HEK293T (cell line): ENCODE data around the gene ABLIM2.

ENCODE experiments used
- CTCF ChIA-PET: fragments of 350-600 bp; formaldehyde crosslinking; extraction: SDS; loops from one replicate; lab custom pipeline; 2021; ENCODE audit warnings: antibody characterized with exemption, inconsistent platforms; lab: Yijun Ruan, JAX
- POLR2A ChIA-PET: fragments of 350-600 bp; formaldehyde crosslinking; extraction: SDS; loops from one replicate; lab custom pipeline; 2020; ENCODE audit warnings: antibody characterized with exemption, inconsistent platforms; lab: Yijun Ruan, JAX
- DNase-seq: peaks from one replicate; pipeline ENCODE4 v3.0.0; 2012; ENCODE audit warnings: mixed read lengths; ENCODE audit errors: extremely low spot score
- ARNT ChIP-seq: fragments of 450-650 bp; IDR thresholded peaks from 2 replicates; pipeline ENCODE4 v1.6.1; 2017; ENCODE audit warnings: mild to moderate bottlenecking
- BHLHE40 ChIP-seq: fragments of 450-650 bp; IDR thresholded peaks from 2 replicates; pipeline ENCODE4 v1.6.1; 2016; ENCODE audit warnings: mild to moderate bottlenecking, moderate library complexity, borderline replicate concordance
- CTBP1 ChIP-seq: fragments of 450-650 bp; IDR thresholded peaks from 2 replicates; pipeline ENCODE4 v1.6.1; 2016; ENCODE audit warnings: borderline replicate concordance
- ELF4 ChIP-seq: fragments of 450-650 bp; IDR thresholded peaks from 2 replicates; pipeline ENCODE4 v1.6.1; 2017; ENCODE audit warnings: antibody characterized with exemption
- FOXA1 ChIP-seq: fragments of 450-650 bp; IDR thresholded peaks from 2 replicates; pipeline ENCODE4 v1.6.1; 2016; ENCODE audit warnings: mild to moderate bottlenecking
- FOXK2 ChIP-seq: fragments of 450-650 bp; IDR thresholded peaks from 2 replicates; pipeline ENCODE4 v1.6.1; 2016; ENCODE audit warnings: mild to moderate bottlenecking
- FOXM1 ChIP-seq: fragments of 450-650 bp; IDR thresholded peaks from 2 replicates; pipeline ENCODE4 v1.6.1; 2017; ENCODE audit warnings: mild to moderate bottlenecking, borderline replicate concordance
- HDGF ChIP-seq: fragments of 450-650 bp; IDR thresholded peaks from 2 replicates; pipeline ENCODE4 v1.6.1; 2017; ENCODE audit warnings: antibody characterized with exemption, borderline replicate concordance
- L3MBTL2 ChIP-seq: fragments of 450-650 bp; conservative IDR thresholded peaks from 2 replicates; pipeline ENCODE4 v1.6.1; 2016; ENCODE audit warnings: mild to moderate bottlenecking
- LEF1 ChIP-seq: fragments of 450-650 bp; IDR thresholded peaks from 2 replicates; pipeline ENCODE4 v1.6.1; 2017; ENCODE audit warnings: mild to moderate bottlenecking, borderline replicate concordance
- NFRKB ChIP-seq: fragments of 450-650 bp; IDR thresholded peaks from 2 replicates; pipeline ENCODE4 v1.6.1; 2016; ENCODE audit warnings: mild to moderate bottlenecking, moderate library complexity
- PKNOX1 ChIP-seq: fragments of 450-650 bp; IDR thresholded peaks from 2 replicates; pipeline ENCODE4 v1.6.1; 2016
- SP1 ChIP-seq: fragments of 450-650 bp; IDR thresholded peaks from 2 replicates; pipeline ENCODE4 v1.6.1; 2017
- SUZ12 ChIP-seq: fragments of 450-650 bp; IDR thresholded peaks from 2 replicates; pipeline ENCODE4 v1.6.1; 2016; ENCODE audit warnings: mild to moderate bottlenecking
- TARDBP ChIP-seq: fragments of 450-650 bp; IDR thresholded peaks from 2 replicates; pipeline ENCODE4 v1.6.1; 2016
- ZNF384 ChIP-seq: fragments of 450-650 bp; IDR thresholded peaks from 2 replicates; pipeline ENCODE4 v1.6.1; 2016

The ABLIM2 gene

GRCh38 chr4:8019396-8020365, 138.9 kb downstream of the ABLIM2 start:
- TF ChIP-seq LEF1 (no peak), SUZ12 (no peak), CTBP1 (no peak), FOXK2 (no peak), ZNF384 (no peak), NFRKB (no peak), HDGF (no peak), ARNT (no peak), PKNOX1 (no peak), FOXA1 (no peak), SP1 (no peak), ELF4 (no peak), L3MBTL2 (no peak), BHLHE40 (no peak), TARDBP (no peak), FOXM1 (no peak)
- CTCF ChIA-PET = no interaction called here
- DNase-seq = no peak
- POLR2A ChIA-PET = no interaction called here

- ChIA-PET CTCF (no interaction called here), POLR2A (no interaction called here)
- TF ChIP-seq LEF1 (no peak), L3MBTL2 (no peak), FOXK2 (no peak), HDGF (no peak), TARDBP (no peak), ZNF384 (no peak), BHLHE40 (no peak), CTBP1 (no peak), PKNOX1 (no peak), ARNT (no peak), FOXM1 (no peak), ELF4 (no peak)
- DNase-seq = no peak
These were observed 142.1 kb downstream of the ABLIM2 start for GRCh38 chr4:8016527-8016926.

GRCh38 chr4:8015512-8015911, 143.1 kb downstream of the ABLIM2 start:
- POLR2A ChIA-PET = no interaction called here

GRCh38 chr4:8013976-8014726, 144.5 kb downstream of the ABLIM2 start:
- ChIA-PET POLR2A (no interaction called here), CTCF (interaction anchor here (0.5 kb wide), 1 partner anchor 18 kb away, joined by 3 read pairs; no protein-coding TSS in a partner anchor)
- no peak for DNase-seq
- TF ChIP-seq FOXM1 (no peak), NFRKB (no peak), PKNOX1 (no peak), LEF1 (no peak), FOXK2 (no peak), L3MBTL2 (no peak), HDGF (no peak), FOXA1 (no peak), SP1 (no peak), SUZ12 (no peak), ZNF384 (no peak), BHLHE40 (no peak), ELF4 (no peak), TARDBP (no peak)

More at GRCh38 chr4:8015512-8015911, 143.1 kb downstream of the ABLIM2 start:
- DNase-seq = peak; percentile 53
- CTCF ChIA-PET = interaction anchor here (0.7 kb wide), 2 partner anchors 45 to 48 kb away, joined by 3 to 4 read pairs; no protein-coding TSS in a partner anchor
- no peak for TF ChIP-seq ARNT

DNA sequence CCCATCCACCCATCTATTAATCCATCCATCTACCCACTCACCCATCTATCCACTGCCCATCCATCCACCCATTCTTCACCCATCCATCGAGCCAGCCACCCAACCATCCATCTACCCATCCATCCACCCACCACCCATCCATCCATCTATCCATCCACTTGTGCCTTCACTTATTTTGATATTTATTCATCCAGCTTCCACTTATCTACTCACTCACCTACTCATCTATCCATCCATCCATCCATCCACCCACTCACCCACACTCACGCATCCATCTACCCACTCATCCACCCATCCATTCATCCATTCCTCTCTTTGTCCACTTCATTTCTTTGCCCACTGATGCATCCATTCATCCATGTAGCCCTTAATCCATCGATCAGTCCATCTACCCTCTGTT, 146.1 kb downstream of the ABLIM2 start:
- DNase-seq = no peak
- TF ChIP-seq FOXA1 (no peak), FOXK2 (no peak), HDGF (no peak), L3MBTL2 (no peak), ELF4 (no peak), NFRKB (no peak), ZNF384 (no peak), LEF1 (no peak), TARDBP (no peak)
- CTCF ChIA-PET = no interaction called here
- POLR2A ChIA-PET = no interaction called here

DNA sequence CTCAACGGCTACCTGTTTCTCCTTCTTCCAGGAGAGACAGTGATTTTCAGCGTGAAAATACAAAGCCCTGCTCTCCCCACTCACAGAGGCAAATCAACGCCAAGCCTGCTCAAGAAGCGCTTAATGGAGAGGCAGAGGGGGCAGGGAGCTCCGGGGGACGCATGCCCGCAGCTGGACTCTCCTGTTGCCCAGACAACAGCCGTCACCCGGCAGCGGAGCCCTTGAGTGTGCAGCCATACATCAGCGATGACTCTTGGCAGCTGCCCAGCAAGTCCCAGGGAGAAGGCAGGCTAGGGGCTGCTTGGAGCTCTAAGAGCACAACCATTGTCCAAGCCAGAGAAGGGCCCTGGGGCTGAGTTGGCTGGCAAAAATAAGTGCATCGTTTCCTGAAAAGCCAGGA, 148.0 kb downstream of the ABLIM2 start:
- CTCF ChIA-PET = no interaction called here
- POLR2A ChIA-PET = no interaction called here
- TF ChIP-seq PKNOX1 (peak; percentile 70), SP1 (no peak)
- DNase-seq = peak; percentile 77
